HepG2 (cell line): ENCODE data around the gene TMED6. TPM values are rescaled to one million over a fixed set of nuclear protein-coding genes. Genes with fewer than 3 reads are reported as not detected.

Source experiments
- ARID3A ChIP-seq: IDR thresholded peaks from 2 replicates; pipeline ENCODE4 v1.6.1; 2012; ENCODE audit warnings: low read depth, low read length, improper control_type of control experiment
- ETV5 ChIP-seq: IDR thresholded peaks from 2 replicates; pipeline ENCODE4 v1.6.1; 2018; ENCODE audit warnings: missing biosample characterization, missing genetic modification reagents, inconsistent platforms, borderline replicate concordance
- FOXM1 ChIP-seq: sonication (generic); formaldehyde crosslinking; IDR thresholded peaks from 2 replicates; pipeline ENCODE4 v1.5.0; 2020; ENCODE audit warnings: missing genetic modification reagents
- FOXP4 ChIP-seq: sonication (generic); formaldehyde crosslinking; IDR thresholded peaks from 2 replicates; pipeline ENCODE4 v1.4.0; 2020; ENCODE audit warnings: missing genetic modification reagents
- MTF1 ChIP-seq: sonication (generic); formaldehyde crosslinking; IDR thresholded peaks from 2 replicates; pipeline ENCODE4 v1.5.0; 2020; ENCODE audit warnings: missing genetic modification reagents
- POLR2A ChIP-seq, 2 experiments: IDR thresholded peaks; 2 replicates each; pipeline ENCODE4 v1.6.1; 2011; ENCODE audit warnings: low read depth in 2 of 2, low read length in 2 of 2, mild to moderate bottlenecking in 1 of 2, moderate library complexity in 1 of 2; ENCODE audit not compliant: insufficient read depth in 1 of 2
- SNRNP70 ChIP-seq: fragments of 200-400 bp; formaldehyde crosslinking; IDR thresholded peaks from 2 replicates; pipeline ENCODE4 v1.6.1; 2017; ENCODE audit warnings: mild to moderate bottlenecking, low read depth, low read length, moderate library complexity
- ZMYM4 ChIP-seq: sonication (generic); formaldehyde crosslinking; IDR thresholded peaks from 2 replicates; pipeline ENCODE4 v1.8.1; 2023; ENCODE audit warnings: mild to moderate bottlenecking, missing genetic modification reagents
- ZNF124 ChIP-seq: sonication (generic); formaldehyde crosslinking; IDR thresholded peaks from 2 replicates; pipeline ENCODE4 v1.4.0; 2020; ENCODE audit warnings: missing genetic modification reagents
- ZNF318 ChIP-seq: sonication (generic); formaldehyde crosslinking; IDR thresholded peaks from 2 replicates; pipeline ENCODE4 v1.4.0; 2020; ENCODE audit warnings: mild to moderate bottlenecking, missing genetic modification reagents
- ZNF34 ChIP-seq: sonication (generic); formaldehyde crosslinking; IDR thresholded peaks from 2 replicates; pipeline ENCODE4 v1.4.0; 2020; ENCODE audit warnings: mild to moderate bottlenecking, missing genetic modification reagents, borderline replicate concordance
- ZNF362 ChIP-seq: sonication (generic); formaldehyde crosslinking; IDR thresholded peaks from 2 replicates; pipeline ENCODE4 v1.4.0; 2020; ENCODE audit warnings: missing genetic modification reagents, mild to moderate bottlenecking, borderline replicate concordance
- ZNF704 ChIP-seq: sonication (generic); formaldehyde crosslinking; IDR thresholded peaks from 2 replicates; pipeline ENCODE4 v1.8.1; 2023; ENCODE audit warnings: mild to moderate bottlenecking, inconsistent platforms, moderate library complexity, missing genetic modification reagents, borderline replicate concordance
- ZSCAN30 ChIP-seq: sonication (generic); formaldehyde crosslinking; IDR thresholded peaks from 2 replicates; pipeline ENCODE4 v1.5.0; 2020; ENCODE audit warnings: mild to moderate bottlenecking, missing genetic modification reagents
- polyA plus RNA-seq, 8 experiments: library from polyadenylated mRNA; depleted of rRNA in 3 of 8; stranded (reverse) in 7 of 8; unstranded in 1 of 8; fragments of >200 nt; fragmentation: Illumina TruSeq in 4 of 8; extraction: Trizol in 4 of 8; gene quantifications; 2 replicates each; pipeline versions ENCODE4 v1.2.1 to v1.2.3, GENCODE V29; 2011 to 2016; ENCODE audit warnings: low read depth in 4 of 8, missing spikeins in 1 of 8, mixed read lengths in 1 of 8; ENCODE audit not compliant: insufficient read depth in 1 of 8
- total RNA-seq, 5 experiments: library from RNA; depleted of rRNA; stranded (reverse); fragments of >200 nt; fragmentation: Illumina TruSeq; extraction: Trizol; gene quantifications; 2 replicates each; pipeline ENCODE4 v1.2.3, GENCODE V29; 2016; ENCODE audit warnings: low read depth in 1 of 5

TMED6 gene
- total and polyA plus RNA-seq, 2 of the 13 experiments (the other 11 are each of a cell fraction or from before 2014, with no cell fraction given) = 9.8 to 14.4 TPM

GRCh38 chr16:69326172-69326873, 25.3 kb downstream of the TMED6 start (continued):
- TF ChIP-seq ZNF704 (CRISPR knock-in tag) (no peak), POLR2A (IDR thresholded peaks at IDR 0.05; ENCODE audit: insufficient read depth in 1 of 2, low read depth in 2 of 2, low read length in 2 of 2) (peak; percentile 11 to 36; a peak in 3 of 4 replicates), ZMYM4 (CRISPR knock-in tag) (0 out of 2 replicates have a peak, but pooled peaks have one; percentile 56), ZNF362 (CRISPR knock-in tag) (0 out of 2 replicates have a peak, but pooled peaks have one; percentile 21), ZNF34 (CRISPR knock-in tag) (no peak), ARID3A (no peak), MTF1 (CRISPR knock-in tag) (no peak), ETV5 (peak; percentile 68; the same call in 1 of the 2 replicates), ZSCAN30 (CRISPR knock-in tag) (no peak), FOXM1 (no peak), SNRNP70 (no peak), ZNF124 (peak; percentile 83; the same call in 1 of the 2 replicates), ZNF318 (CRISPR knock-in tag) (peak; percentile 82; the same call in 1 of the 2 replicates), FOXP4 (CRISPR knock-in tag) (peak; percentile 50; the same call in 1 of the 2 replicates)
